Measurements from ENCODE around the gene MAF.

DNA sequence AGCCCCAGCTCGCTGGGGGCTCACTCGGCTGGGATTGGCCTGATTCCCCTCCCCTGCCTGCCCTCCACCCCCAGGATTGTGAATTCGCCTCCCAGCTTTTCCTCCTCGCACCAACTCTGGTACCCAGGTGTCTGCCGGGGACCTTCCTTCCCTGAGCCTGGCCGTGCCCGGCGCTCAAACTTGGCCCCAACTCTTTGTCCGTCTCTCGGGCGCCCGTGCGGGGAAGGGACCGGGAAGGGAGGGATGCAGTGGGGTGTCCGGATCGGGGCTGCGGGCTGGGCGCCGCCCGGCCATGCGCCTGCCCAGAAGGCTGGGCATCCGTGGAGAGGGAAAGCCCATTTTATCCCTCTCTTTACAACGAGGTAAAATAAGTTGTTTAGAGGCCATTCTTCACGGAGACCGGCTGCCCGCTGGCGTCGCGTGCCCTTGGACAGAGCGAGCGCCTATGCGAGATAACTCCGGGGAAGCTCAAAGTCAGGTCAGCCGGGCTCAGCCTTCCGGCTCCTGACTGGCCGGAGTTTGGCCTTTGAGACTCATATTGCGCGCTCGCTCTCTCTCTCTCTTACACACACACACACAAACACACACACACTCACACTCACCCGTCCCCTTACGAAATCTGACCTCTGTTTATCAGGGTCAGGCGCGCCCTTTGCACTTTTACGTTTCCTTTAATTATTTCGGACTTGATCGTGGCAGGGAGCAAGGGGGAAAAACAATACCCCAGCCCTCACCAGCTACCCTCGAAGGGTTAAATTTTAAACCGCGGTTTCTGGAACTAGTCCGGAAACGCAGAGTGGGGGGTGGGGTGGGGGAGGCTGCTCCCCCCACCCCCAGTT lies 774 bp upstream of the MAF start:
- no peak for TF ChIP-seq GATA2 (IDR thresholded peaks at IDR 0.05; ENCODE audit: low read depth, low read length)
- no peak for TF ChIP-seq GATA3 (IDR thresholded peaks at IDR 0.05; ENCODE audit: low read depth, low read length)
